GM19372 (cell line): ENCODE results near the gene TNNI2.

ENCODE experiments used
- ATAC-seq: cut with Tn5 transposase; IDR thresholded peaks from one replicate; pipeline ENCODE4 v1.9.1; 2021; ENCODE audit warnings: mild to moderate bottlenecking, low read depth, moderate library complexity; ENCODE audit not compliant: unreplicated experiment

Gene TNNI2

GRCh38 chr11:1820463-1821325 is 18.1 kb upstream of the TNNI2 start:
- no peak for ATAC-seq

- ATAC-seq, result no peak
Observed at GRCh38 chr11:1821562-1821961, 17.2 kb upstream of the TNNI2 start.

- no peak for ATAC-seq
Observed at GRCh38 chr11:1822648-1823375, 16.0 kb upstream of the TNNI2 start.

GRCh38 chr11:1823376-1824220 is 15.2 kb upstream of the TNNI2 start:
- ATAC-seq, result no peak

- no peak for ATAC-seq
Observed at GRCh38 chr11:1824221-1825038, 14.4 kb upstream of the TNNI2 start.

- no peak for ATAC-seq
Observed at GRCh38 chr11:1825039-1825740, 13.6 kb upstream of the TNNI2 start.

GRCh38 chr11:1825785-1826451 is 12.9 kb upstream of the TNNI2 start:
- no peak for ATAC-seq

- no peak for ATAC-seq
Observed at GRCh38 chr11:1826552-1827094, 12.2 kb upstream of the TNNI2 start.

GRCh38 chr11:1827095-1827813 is 11.5 kb upstream of the TNNI2 start:
- ATAC-seq, result no peak

- ATAC-seq, result no peak
Observed at GRCh38 chr11:1827931-1828330, 10.8 kb upstream of the TNNI2 start.

GRCh38 chr11:1828542-1828941 is 10.2 kb upstream of the TNNI2 start:
- ATAC-seq, result no peak

- no peak for ATAC-seq
Observed at GRCh38 chr11:1829039-1829820, 9.6 kb upstream of the TNNI2 start.

GRCh38 chr11:1830004-1830321 is 8.8 kb upstream of the TNNI2 start:
- no peak for ATAC-seq

GRCh38 chr11:1830322-1831223 is 8.2 kb upstream of the TNNI2 start:
- ATAC-seq, result no peak

- ATAC-seq, result no peak
Observed at GRCh38 chr11:1831338-1832210, 7.2 kb upstream of the TNNI2 start.
